Astrocyte (in vitro differentiated cells and primary cell): ENCODE results near the gene NKAIN4. TPM values are rescaled to one million over a fixed set of nuclear protein-coding genes. Genes with fewer than 3 reads are reported as not detected.

ENCODE experiments used
- DNase-seq: peaks from one replicate; pipeline ENCODE4 v3.0.0-alpha.2; 2010; ENCODE audit warnings: low read depth
- FAIRE-seq: peaks from 2 replicates; lab custom pipeline; 2011; peaks lifted over from hg19 to GRCh38; lab: Jason Lieb, UNC
- H2AFZ ChIP-seq: 2 replicates; pipeline ENCODE4 v1.6.0; 2012; ENCODE audit warnings: low read depth, low read length, inconsistent platforms
- H3K27ac ChIP-seq: 2 replicates; pipeline ENCODE4 v1.5.1; 2011; ENCODE audit warnings: low read depth, low read length, inconsistent platforms
- H3K27me3 ChIP-seq: 2 replicates; pipeline ENCODE4 v1.6.0; 2011; ENCODE audit warnings: low read length, inconsistent platforms; ENCODE audit not compliant: insufficient read depth
- H3K36me3 ChIP-seq: 2 replicates; pipeline ENCODE4 v1.5.1; 2011; ENCODE audit warnings: low read length, inconsistent platforms; ENCODE audit not compliant: insufficient read depth
- H3K4me1 ChIP-seq: 2 replicates; pipeline ENCODE4 v1.5.1; 2011; ENCODE audit warnings: low read length, inconsistent platforms; ENCODE audit not compliant: insufficient read depth
- H3K4me2 ChIP-seq: 2 replicates; pipeline ENCODE4 v1.6.0; 2012; ENCODE audit warnings: low read length, inconsistent platforms
- H3K4me3 ChIP-seq: 2 replicates; pipeline ENCODE4 v1.5.1; 2011; ENCODE audit warnings: low read depth, mild to moderate bottlenecking, low read length, inconsistent platforms; ENCODE audit not compliant: insufficient read depth
- H3K79me2 ChIP-seq: 2 replicates; pipeline ENCODE4 v1.6.0; 2012; ENCODE audit warnings: mild to moderate bottlenecking, low read length, inconsistent platforms; ENCODE audit not compliant: insufficient read depth
- H3K9ac ChIP-seq: 2 replicates; pipeline ENCODE4 v1.6.0; 2012; ENCODE audit warnings: mild to moderate bottlenecking, low read length, inconsistent platforms
- H3K9me3 ChIP-seq: 2 replicates; pipeline ENCODE4 v1.5.1; 2012; ENCODE audit warnings: low read depth, mild to moderate bottlenecking, low read length, inconsistent platforms; ENCODE audit not compliant: insufficient read depth
- H4K20me1 ChIP-seq: 2 replicates; pipeline ENCODE4 v1.6.0; 2012; ENCODE audit warnings: low read length, inconsistent platforms; ENCODE audit not compliant: insufficient read depth
- H3K27ac Mint-ChIP-seq: one replicate; pipeline ENCODE4 v1.8.0; 2021; ENCODE audit warnings: mild to moderate bottlenecking, mixed read lengths; ENCODE audit not compliant: unreplicated experiment
- H3K27me3 Mint-ChIP-seq: one replicate; pipeline ENCODE4 v1.8.0; 2021; ENCODE audit warnings: low read depth, mixed read lengths; ENCODE audit not compliant: unreplicated experiment
- H3K36me3 Mint-ChIP-seq: one replicate; pipeline ENCODE4 v1.8.0; 2021; ENCODE audit warnings: low read depth, mixed read lengths; ENCODE audit not compliant: unreplicated experiment
- H3K4me1 Mint-ChIP-seq: one replicate; pipeline ENCODE4 v1.8.0; 2021; ENCODE audit warnings: low read depth, mixed read lengths; ENCODE audit not compliant: unreplicated experiment
- H3K4me3 Mint-ChIP-seq: one replicate; pipeline ENCODE4 v1.8.0; 2021; ENCODE audit warnings: mild to moderate bottlenecking, moderate library complexity, mixed read lengths; ENCODE audit not compliant: unreplicated experiment
- H3K9me3 Mint-ChIP-seq: one replicate; pipeline ENCODE4 v1.8.0; 2021; ENCODE audit warnings: mild to moderate bottlenecking, mixed read lengths; ENCODE audit not compliant: unreplicated experiment
- EZH2 ChIP-seq: IDR thresholded peaks from 2 replicates; pipeline ENCODE4 v1.6.1; 2012; ENCODE audit warnings: mild to moderate bottlenecking, low read length, inconsistent platforms; ENCODE audit not compliant: insufficient read depth
- total RNA-seq: library from RNA; stranded (reverse); gene quantifications from 2 replicates; pipeline ENCODE4 v1.2.1, GENCODE V29; 2021
- TF ChIP-seq, protein P1 (sequence below): IDR thresholded peaks from 2 replicates; pipeline ENCODE4 v1.5.1; 2011; ENCODE audit warnings: low read depth, mild to moderate bottlenecking, inconsistent platforms, low read length, moderate library complexity; ENCODE audit not compliant: insufficient read depth

Gene NKAIN4
- total RNA-seq, 1 donor from 2014 or later, result 162 TPM

DNA sequence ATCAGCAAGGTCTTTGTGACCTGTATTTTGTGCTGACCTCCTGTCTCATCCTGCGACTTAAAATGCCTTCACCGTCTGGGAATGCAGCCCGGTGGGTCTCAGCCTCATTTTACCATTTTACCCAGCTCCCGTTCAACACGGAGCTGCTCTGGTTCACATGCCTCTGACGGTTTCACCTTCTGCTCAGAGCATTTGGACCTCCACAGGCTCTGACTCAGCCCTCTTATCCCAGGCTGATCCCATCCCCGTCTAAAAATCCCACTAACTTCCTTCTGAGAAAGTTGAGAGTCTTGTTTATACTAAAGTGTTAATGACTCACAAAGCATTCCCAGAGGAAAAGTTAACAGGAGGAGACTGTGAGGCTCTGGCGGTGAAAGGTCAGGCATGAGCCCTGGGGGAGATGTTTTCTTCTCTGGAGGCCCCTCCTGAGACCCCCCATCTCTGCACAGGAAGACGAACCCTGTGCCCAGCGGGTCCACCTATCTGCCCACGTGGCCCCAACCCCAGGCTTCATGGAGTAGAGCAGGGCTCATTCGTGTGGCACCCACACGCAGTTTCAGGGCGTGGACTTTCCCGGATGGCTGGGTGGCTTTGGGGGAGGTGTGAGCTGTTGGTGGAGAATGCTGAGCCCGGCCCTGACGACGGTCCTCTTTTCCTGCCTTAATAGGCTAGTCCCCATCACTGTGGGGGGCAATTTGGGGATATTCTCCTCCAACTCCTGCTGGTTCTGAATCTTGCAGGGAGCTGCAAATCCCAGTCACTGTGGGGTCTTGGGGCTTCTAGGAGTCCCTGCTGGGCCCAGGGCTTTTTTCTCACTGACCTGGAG, 21.8 kb downstream of the NKAIN4 start:
- H3K4me3 Mint-ChIP-seq, result peak overlapping the region; percentile 46
- Histone ChIP-seq H4K20me1 (no peaks in the 10 kb centered on the region), H3K79me2 (no peaks in the 10 kb centered on the region), H3K9me3 (no peaks in the 10 kb centered on the region), H3K27ac (peak overlapping the region; percentile 97), H3K4me2 (peak overlapping the region; percentile 73), H3K9ac (peak overlapping the region; percentile 80), H3K36me3 (no peaks in the 10 kb centered on the region), H3K4me1 (peaks cover 43% of the 10 kb centered on the region), H3K4me3 (peak overlapping the region; percentile 11), H3K27me3 (no peaks in the 10 kb centered on the region), H2AFZ (peak overlapping the region; percentile 15)
- H3K27ac Mint-ChIP-seq, result peak overlapping the region; percentile 98
- H3K27me3 Mint-ChIP-seq, result no peaks in the 10 kb centered on the region
- DNase-seq, result peak; percentile 96
- peak; percentile 93 for FAIRE-seq
- no peaks in the 10 kb centered on the region for H3K36me3 Mint-ChIP-seq
- no peaks in the 10 kb centered on the region for H3K9me3 Mint-ChIP-seq
- peaks cover 41% of the 10 kb centered on the region for H3K4me1 Mint-ChIP-seq
- TF ChIP-seq, protein P1, sequence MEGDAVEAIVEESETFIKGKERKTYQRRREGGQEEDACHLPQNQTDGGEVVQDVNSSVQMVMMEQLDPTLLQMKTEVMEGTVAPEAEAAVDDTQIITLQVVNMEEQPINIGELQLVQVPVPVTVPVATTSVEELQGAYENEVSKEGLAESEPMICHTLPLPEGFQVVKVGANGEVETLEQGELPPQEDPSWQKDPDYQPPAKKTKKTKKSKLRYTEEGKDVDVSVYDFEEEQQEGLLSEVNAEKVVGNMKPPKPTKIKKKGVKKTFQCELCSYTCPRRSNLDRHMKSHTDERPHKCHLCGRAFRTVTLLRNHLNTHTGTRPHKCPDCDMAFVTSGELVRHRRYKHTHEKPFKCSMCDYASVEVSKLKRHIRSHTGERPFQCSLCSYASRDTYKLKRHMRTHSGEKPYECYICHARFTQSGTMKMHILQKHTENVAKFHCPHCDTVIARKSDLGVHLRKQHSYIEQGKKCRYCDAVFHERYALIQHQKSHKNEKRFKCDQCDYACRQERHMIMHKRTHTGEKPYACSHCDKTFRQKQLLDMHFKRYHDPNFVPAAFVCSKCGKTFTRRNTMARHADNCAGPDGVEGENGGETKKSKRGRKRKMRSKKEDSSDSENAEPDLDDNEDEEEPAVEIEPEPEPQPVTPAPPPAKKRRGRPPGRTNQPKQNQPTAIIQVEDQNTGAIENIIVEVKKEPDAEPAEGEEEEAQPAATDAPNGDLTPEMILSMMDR, result no peak
- no peak for TF ChIP-seq EZH2

DNA sequence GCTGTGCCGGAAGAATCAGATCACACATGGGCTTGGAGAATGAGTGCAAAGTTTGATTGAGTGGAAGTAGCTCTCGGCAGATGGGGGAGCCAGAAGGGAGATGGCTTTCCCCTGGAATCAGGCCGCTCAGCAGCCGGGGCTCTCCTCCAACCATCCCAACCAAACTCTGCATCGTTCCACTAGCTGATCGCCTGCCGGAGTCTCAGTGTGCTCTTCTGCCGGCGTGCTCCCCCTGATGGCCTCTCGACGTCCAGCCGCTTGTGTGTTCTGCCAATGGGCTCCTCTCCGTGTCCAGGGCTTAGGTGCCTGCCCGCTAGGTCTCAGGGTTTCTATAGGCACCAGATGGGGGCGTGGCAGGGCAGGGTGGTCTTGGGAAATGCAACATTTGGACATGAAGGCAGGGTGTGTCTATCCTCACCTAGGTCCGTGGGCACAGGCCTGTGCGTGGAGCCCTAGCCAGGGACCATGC, 23.4 kb downstream of the NKAIN4 start:
- Mint-ChIP-seq H3K27me3 (no peaks in the 10 kb centered on the region), H3K36me3 (no peaks in the 10 kb centered on the region), H3K9me3 (no peaks in the 10 kb centered on the region), H3K4me1 (peaks cover 42% of the 10 kb centered on the region), H3K27ac (peak overlapping the region; percentile 98), H3K4me3 (no peak overlapping the region)
- H2AFZ ChIP-seq, result peak overlapping the region; percentile 65
- DNase-seq (peak; percentile 62), FAIRE-seq (no peak)
- H3K27me3 ChIP-seq, result no peaks in the 10 kb centered on the region
- H3K9ac ChIP-seq, result peak overlapping the region; percentile 80
- no peaks in the 10 kb centered on the region for H3K79me2 ChIP-seq
- no peak for TF ChIP-seq EZH2
- TF ChIP-seq, protein P1, result peak; percentile 34
- H3K4me2 ChIP-seq, result peak overlapping the region; percentile 73
- no peaks in the 10 kb centered on the region for H3K9me3 ChIP-seq
- peak overlapping the region; percentile 97 for H3K27ac ChIP-seq
- peaks cover 47% of the 10 kb centered on the region for H3K4me1 ChIP-seq
- no peaks in the 10 kb centered on the region for H3K36me3 ChIP-seq
- H3K4me3 ChIP-seq, result no peak overlapping the region
- no peaks in the 10 kb centered on the region for H4K20me1 ChIP-seq

DNA sequence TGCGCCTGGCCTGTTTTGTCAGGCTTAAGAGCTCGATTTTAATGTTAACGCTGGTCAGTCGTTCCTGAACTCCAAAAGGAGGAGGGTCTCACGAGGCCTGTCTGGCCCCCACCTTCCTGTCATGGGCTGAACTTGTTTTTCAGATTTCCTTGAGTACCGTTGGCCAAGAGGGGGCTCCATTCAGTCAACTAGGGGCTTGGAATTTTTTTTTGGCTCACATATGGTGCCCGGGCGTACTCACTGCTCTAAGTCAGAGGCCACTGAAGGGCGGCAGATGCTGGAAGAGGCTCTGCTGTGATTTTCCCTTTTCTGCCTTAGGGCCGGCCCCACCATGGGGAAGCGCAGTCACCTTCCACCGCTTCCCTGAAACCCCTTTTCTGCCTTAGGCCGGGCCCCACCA, 25.5 kb downstream of the NKAIN4 start:
- Mint-ChIP-seq H3K36me3 (no peaks in the 10 kb centered on the region), H3K4me1 (peaks cover 55% of the 10 kb centered on the region), H3K27me3 (no peaks in the 10 kb centered on the region), H3K9me3 (no peaks in the 10 kb centered on the region), H3K4me3 (no peak overlapping the region), H3K27ac (peak overlapping the region; percentile 72)
- Histone ChIP-seq H3K9me3 (no peaks in the 10 kb centered on the region), H3K79me2 (no peaks in the 10 kb centered on the region), H3K4me1 (peaks cover 55% of the 10 kb centered on the region), H3K27ac (no peak overlapping the region), H3K27me3 (no peaks in the 10 kb centered on the region), H3K4me2 (no peak overlapping the region), H3K36me3 (no peaks in the 10 kb centered on the region), H4K20me1 (peaks cover 3% of the 10 kb centered on the region), H2AFZ (no peak overlapping the region), H3K4me3 (no peak overlapping the region), H3K9ac (no peak overlapping the region)
- DNase-seq (no peak), FAIRE-seq (no peak)
- no peak for TF ChIP-seq EZH2
- TF ChIP-seq, protein P1, result no peak
